NCI-H2081 (cell line): ENCODE data around the gene FAM174C.

Experiments
- DNase-seq, 2 experiments: peaks; one replicate each; lab custom pipeline; 2025; lab: John Stamatoyannopoulos, UW

The FAM174C gene

GRCh38 chr19:1250437-1251260 is 24.7 kb upstream of the FAM174C start:
- peak; percentile 70 to 71 for DNase-seq

- peak; percentile 48 to 71 for DNase-seq
Observed at GRCh38 chr19:1251330-1252220, 23.8 kb upstream of the FAM174C start.

- peak; percentile 62 to 77 for DNase-seq
Observed at GRCh38 chr19:1252221-1252820, 23.0 kb upstream of the FAM174C start.

- peak; percentile 91 for DNase-seq
Observed at GRCh38 chr19:1252821-1253513, 22.4 kb upstream of the FAM174C start.

- no peak for DNase-seq
Observed at GRCh38 chr19:1253514-1254080, 21.7 kb upstream of the FAM174C start.

GRCh38 chr19:1254081-1254527 is 21.2 kb upstream of the FAM174C start:
- no peak for DNase-seq

- no peak for DNase-seq
Observed at GRCh38 chr19:1254530-1255185, 20.7 kb upstream of the FAM174C start.

- no peak for DNase-seq
Observed at GRCh38 chr19:1255186-1256161, 19.9 kb upstream of the FAM174C start.

- no peak for DNase-seq
Observed at GRCh38 chr19:1256646-1257474, 18.5 kb upstream of the FAM174C start.

GRCh38 chr19:1257475-1258162 is 17.7 kb upstream of the FAM174C start:
- DNase-seq = no peak

GRCh38 chr19:1258163-1258492 is 17.2 kb upstream of the FAM174C start:
- no peak for DNase-seq

- DNase-seq = no peak
Observed at GRCh38 chr19:1258707-1259205, 16.6 kb upstream of the FAM174C start.

- DNase-seq = no peak
Observed at GRCh38 chr19:1259206-1259875, 16.0 kb upstream of the FAM174C start.

- DNase-seq = no peak
Observed at GRCh38 chr19:1259876-1260748, 15.2 kb upstream of the FAM174C start.

GRCh38 chr19:1260749-1261537 is 14.4 kb upstream of the FAM174C start:
- peak; percentile 95 to 96 for DNase-seq

- DNase-seq = no peak
Observed at GRCh38 chr19:1261538-1261797, 13.9 kb upstream of the FAM174C start.
